Kidney (tissue), 14 donors: ENCODE measurements around the gene HES3. TPM values are rescaled to one million over a fixed set of nuclear protein-coding genes. Genes with fewer than 3 reads are reported as not detected.

Experiments used
- DNase-seq, 5 donors: peaks; one replicate each; pipeline ENCODE4 v3.0.0-alpha.2; 2013 to 2020
- FAIRE-seq: peaks from 2 replicates; lab custom pipeline; 2012; peaks lifted over from hg19 to GRCh38; lab: Jason Lieb, UNC
- H3K27ac ChIP-seq, 2 donors: one replicate each; pipeline ENCODE4 v1.7.0; 2013; ENCODE audit warnings: low read depth in 2 of 2, low read length in 2 of 2, inconsistent platforms in 1 of 2
- H3K27me3 ChIP-seq: one replicate; pipeline ENCODE4 v1.7.1; 2013; ENCODE audit warnings: low read length, inconsistent platforms; ENCODE audit not compliant: control insufficient read depth, insufficient read depth
- H3K36me3 ChIP-seq, 3 donors: one replicate each; pipeline versions ENCODE4 v1.7.0 to v1.7.1; 2013; ENCODE audit warnings: low read length in 3 of 3, control low read depth in 1 of 3, inconsistent platforms in 1 of 3; ENCODE audit not compliant: insufficient read depth in 3 of 3, control insufficient read depth in 2 of 3
- H3K4me1 ChIP-seq, 3 donors: one replicate each; pipeline versions ENCODE4 v1.7.0 to v1.7.1; 2013; ENCODE audit warnings: low read length in 3 of 3, inconsistent platforms in 1 of 3, low read depth in 1 of 3; ENCODE audit not compliant: control insufficient read depth in 2 of 3, insufficient read depth in 2 of 3
- H3K4me3 ChIP-seq, 3 donors: one replicate each; pipeline versions ENCODE4 v1.7.0 to v1.8.1; 2013; ENCODE audit warnings: low read length in 3 of 3, control low read depth in 1 of 3, inconsistent platforms in 1 of 3
- H3K9ac ChIP-seq, 3 donors: one replicate each; pipeline versions ENCODE4 v1.7.0 to v1.7.1; 2013; ENCODE audit warnings: low read length in 3 of 3, control low read depth in 1 of 3, inconsistent platforms in 1 of 3
- H3K9me3 ChIP-seq, 3 donors: one replicate each; pipeline versions ENCODE4 v1.7.0 to v1.7.1; 2013; ENCODE audit warnings: low read length in 3 of 3, control low read depth in 1 of 3, inconsistent platforms in 1 of 3; ENCODE audit not compliant: control insufficient read depth in 2 of 3, insufficient read depth in 1 of 3
- intact Hi-C: fragments of 100-400 bp; cut with DNase I; formaldehyde crosslinking; loops from one replicate; pipeline ENCODE4 v1.11.1; 2022
- polyA plus RNA-seq: library from polyadenylated mRNA; stranded (reverse); fragments of 350-450 nt; fragmentation: Illumina TruSeq; extraction: RNeasy Lipid Tissue Mini Kit (QIAGEN cat#74804); gene quantifications from one replicate; pipeline ENCODE4 v1.2.3, GENCODE V29; 2014; ENCODE audit warnings: low read depth, low replicate concordance; ENCODE audit not compliant: insufficient read depth
- total RNA-seq: library from RNA; stranded (reverse); fragmentation: NEBNext Ultra II Directional; extraction: Animal tissue kit (Norgen Biotek cat#: 25700); gene quantifications from one replicate; pipeline ENCODE4 v1.2.1, GENCODE V29; 2021
- TF ChIP-seq, protein P1 (sequence below): IDR thresholded peaks from 3 replicates; pipeline ENCODE4 v1.5.1; 2012; ENCODE audit warnings: mild to moderate bottlenecking, moderate library complexity, borderline replicate concordance; ENCODE audit not compliant: insufficient read depth; ENCODE audit errors: extremely low read depth
- donor health status: control.
- donor health status: control.
- donor health status: control.
- donor health status: control.
- donor health status: control.
- donor health status: DM: yes; HTN: yes; CAD: no.
- donor health status: Normal renal cell carcinoma (clear cell type).

The HES3 gene
- total and polyA plus RNA-seq, 2 donors from 2014 or later = not detected

GRCh38 chr1:6294080-6294889 lies 50.3 kb downstream of the HES3 start:
- H3K9me3 ChIP-seq = no peaks in the 10 kb centered on the region
- DNase-seq (no peak), FAIRE-seq (no peak)
- intact Hi-C loops = no loop called here
- H3K9ac ChIP-seq = no peak overlapping the region
- TF ChIP-seq, protein P1, sequence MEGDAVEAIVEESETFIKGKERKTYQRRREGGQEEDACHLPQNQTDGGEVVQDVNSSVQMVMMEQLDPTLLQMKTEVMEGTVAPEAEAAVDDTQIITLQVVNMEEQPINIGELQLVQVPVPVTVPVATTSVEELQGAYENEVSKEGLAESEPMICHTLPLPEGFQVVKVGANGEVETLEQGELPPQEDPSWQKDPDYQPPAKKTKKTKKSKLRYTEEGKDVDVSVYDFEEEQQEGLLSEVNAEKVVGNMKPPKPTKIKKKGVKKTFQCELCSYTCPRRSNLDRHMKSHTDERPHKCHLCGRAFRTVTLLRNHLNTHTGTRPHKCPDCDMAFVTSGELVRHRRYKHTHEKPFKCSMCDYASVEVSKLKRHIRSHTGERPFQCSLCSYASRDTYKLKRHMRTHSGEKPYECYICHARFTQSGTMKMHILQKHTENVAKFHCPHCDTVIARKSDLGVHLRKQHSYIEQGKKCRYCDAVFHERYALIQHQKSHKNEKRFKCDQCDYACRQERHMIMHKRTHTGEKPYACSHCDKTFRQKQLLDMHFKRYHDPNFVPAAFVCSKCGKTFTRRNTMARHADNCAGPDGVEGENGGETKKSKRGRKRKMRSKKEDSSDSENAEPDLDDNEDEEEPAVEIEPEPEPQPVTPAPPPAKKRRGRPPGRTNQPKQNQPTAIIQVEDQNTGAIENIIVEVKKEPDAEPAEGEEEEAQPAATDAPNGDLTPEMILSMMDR = no peak
- H3K27me3 ChIP-seq = no peaks in the 10 kb centered on the region
- no peak overlapping the region for H3K27ac ChIP-seq
- H3K4me3 ChIP-seq = no peak overlapping the region
- peaks cover 0 to 3% (median 0%) of the 10 kb centered on the region in 3 donors for H3K36me3 ChIP-seq
- no peaks in the 10 kb centered on the region for H3K4me1 ChIP-seq

DNA sequence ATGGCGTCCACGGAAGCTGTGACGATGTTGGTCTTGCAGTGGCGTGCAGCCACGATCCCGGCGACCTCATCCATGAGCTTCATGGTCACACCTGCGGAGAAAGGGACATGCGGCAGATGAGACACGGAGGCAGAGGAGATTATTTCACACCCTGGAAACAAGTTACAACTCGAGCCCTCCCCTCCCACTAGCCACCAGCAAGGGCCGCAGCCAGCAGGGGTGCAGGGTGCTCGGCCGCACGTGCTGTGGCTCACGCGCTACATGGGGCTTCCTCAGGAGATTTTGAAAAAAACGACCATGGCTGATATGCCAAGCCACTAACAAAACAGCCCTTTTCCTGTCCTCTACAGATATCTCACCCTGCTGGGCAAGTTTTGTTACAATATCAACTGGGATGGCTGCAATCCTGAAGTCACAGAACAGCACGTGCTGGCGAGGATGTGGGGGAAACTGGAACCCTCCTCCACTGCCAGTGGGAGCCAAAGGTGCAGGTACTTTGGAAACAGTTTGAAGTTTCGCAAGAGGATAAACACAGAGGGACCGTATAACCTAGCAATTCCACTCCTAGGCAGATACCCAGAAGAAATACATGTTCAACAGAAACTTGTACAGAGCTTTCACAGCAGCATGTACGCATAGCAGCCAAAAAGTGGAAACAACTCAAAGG lies 51.0 kb downstream of the HES3 start:
- Histone ChIP-seq H3K36me3 (peaks cover 0 to 3% (median 0%) of the 10 kb centered on the region in 3 donors), H3K27me3 (no peaks in the 10 kb centered on the region), H3K9ac (no peak overlapping the region), H3K4me3 (no peak overlapping the region), H3K27ac (no peak overlapping the region), H3K9me3 (no peaks in the 10 kb centered on the region), H3K4me1 (no peaks in the 10 kb centered on the region)
- intact Hi-C loops = no loop called here
- no peak for FAIRE-seq
- DNase-seq = no peak
- TF ChIP-seq, protein P1 = no peak

Other genes starting within 250 kb of the HES3 start
- 28.1 TPM for gene KCNAB2, start 198.3 kb upstream of the HES3 start, total RNA-seq
- 19.6 TPM for gene KCNAB2, start 198.3 kb upstream of the HES3 start, polyA plus RNA-seq
- gene CHD5, start 63.9 kb upstream of the HES3 start, total RNA-seq = 0.85 TPM
- gene CHD5, start 63.9 kb upstream of the HES3 start, polyA plus RNA-seq = 0.54 TPM
- 377 TPM for gene RPL22, start 44.6 kb upstream of the HES3 start, total RNA-seq
- gene RPL22, start 44.6 kb upstream of the HES3 start, polyA plus RNA-seq = 605 TPM
- gene RNF207, start 38.1 kb upstream of the HES3 start, total RNA-seq = 43.6 TPM
- gene RNF207, start 38.1 kb upstream of the HES3 start, polyA plus RNA-seq = 7.7 TPM
- gene ICMT, start 8.2 kb upstream of the HES3 start, total RNA-seq = 73.0 TPM
- gene ICMT, start 8.2 kb upstream of the HES3 start, polyA plus RNA-seq = 43.4 TPM
- 8.6 TPM for gene GPR153, start 16.9 kb downstream of the HES3 start, total RNA-seq
- gene GPR153, start 16.9 kb downstream of the HES3 start, polyA plus RNA-seq = 1.1 TPM
- 23.0 TPM for gene ACOT7, start 149.6 kb downstream of the HES3 start, total RNA-seq
- 135 TPM for gene ACOT7, start 149.6 kb downstream of the HES3 start, polyA plus RNA-seq
- 1.3 TPM for gene HES2, start 175.7 kb downstream of the HES3 start, total RNA-seq
- 1.6 TPM for gene HES2, start 175.7 kb downstream of the HES3 start, polyA plus RNA-seq
- gene ESPN, start 180.6 kb downstream of the HES3 start, total RNA-seq = 14.2 TPM
- 112 TPM for gene ESPN, start 180.6 kb downstream of the HES3 start, polyA plus RNA-seq
- 13.8 TPM for gene TNFRSF25, start 222.0 kb downstream of the HES3 start, total RNA-seq
- gene TNFRSF25, start 222.0 kb downstream of the HES3 start, polyA plus RNA-seq = 7.6 TPM
- 14.0 TPM for gene PLEKHG5, start 247.5 kb downstream of the HES3 start, total RNA-seq
- gene PLEKHG5, start 247.5 kb downstream of the HES3 start, polyA plus RNA-seq = 4.4 TPM